Lung (tissue), 12 donors: Measurements from ENCODE around the gene NDUFAF7. TPM values are rescaled to one million over a fixed set of nuclear protein-coding genes. Genes with fewer than 3 reads are reported as not detected.

Experiments
- ATAC-seq: fragments of 200-7000 bp; cut with Tn5 transposase; one replicate; pipeline ENCODE4 v1.9.1; 2020; ENCODE audit warnings: moderate number of reproducible peaks; ENCODE audit not compliant: insufficient read depth, low FRiP score
- DNase-seq, 3 donors: peaks; one replicate each; pipeline ENCODE4 v3.0.0-alpha.2; 2013 to 2017
- H3K27ac ChIP-seq, 2 donors: one replicate each; pipeline ENCODE4 v1.5.1; 2013; ENCODE audit warnings: mild to moderate bottlenecking in 2 of 2, moderate library complexity in 2 of 2, control low read depth in 1 of 2, inconsistent platforms in 1 of 2, low read depth in 1 of 2, low read length in 1 of 2
- H3K27me3 ChIP-seq, 3 donors: one replicate each; pipeline ENCODE4 v1.5.1; 2013; ENCODE audit warnings: low read length in 2 of 3; ENCODE audit not compliant: control insufficient read depth in 3 of 3, insufficient read depth in 3 of 3
- H3K36me3 ChIP-seq, 4 donors: one replicate each; pipeline ENCODE4 v1.5.1; 2013; ENCODE audit warnings: low read length in 4 of 4, mild to moderate bottlenecking in 1 of 4, moderate library complexity in 1 of 4; ENCODE audit not compliant: control insufficient read depth in 4 of 4, insufficient read depth in 4 of 4
- H3K4me1 ChIP-seq, 5 donors: one replicate each; pipeline ENCODE4 v1.5.1; 2013; ENCODE audit warnings: low read length in 5 of 5, mild to moderate bottlenecking in 2 of 5, moderate library complexity in 1 of 5; ENCODE audit not compliant: control insufficient read depth in 5 of 5, insufficient read depth in 5 of 5
- H3K4me3 ChIP-seq: one replicate; pipeline ENCODE4 v1.5.1; 2013; ENCODE audit warnings: mild to moderate bottlenecking, control low read depth, moderate library complexity
- H3K9ac ChIP-seq, 2 donors: one replicate each; pipeline ENCODE4 v1.5.1; 2013; ENCODE audit warnings: low read length in 2 of 2, control low read depth in 1 of 2; ENCODE audit not compliant: insufficient read depth in 1 of 2
- H3K9me3 ChIP-seq, 4 donors: one replicate each; pipeline ENCODE4 v1.5.1; 2013; ENCODE audit warnings: low read length in 3 of 4, mild to moderate bottlenecking in 1 of 4, moderate library complexity in 1 of 4; ENCODE audit not compliant: control insufficient read depth in 4 of 4, insufficient read depth in 3 of 4
- CTCF ChIP-seq: IDR thresholded peaks from 2 replicates; pipeline ENCODE4 v1.5.1; 2012; ENCODE audit warnings: mild to moderate bottlenecking; ENCODE audit errors: control extremely low read depth, extremely low read depth
- whole genome bisulfite sequencing, 2 donors: extraction: QIAGEN DNeasy Blood & Tissue Kit; methylation state at CpG; one replicate each; pipeline ENCODE4 v1.1.7; 2013; 5-methylcytosine and 5-hydroxymethylcytosine counted together
- polyA plus RNA-seq, 2 donors: library from polyadenylated mRNA; stranded (reverse); fragments of 200-250 nt; gene quantifications; one replicate each; pipeline ENCODE4 v1.2.1, GENCODE V29; 2013
- total RNA-seq, 2 donors: library from RNA; depleted of rRNA in 1 of 2; stranded (reverse); fragments of >200 nt in 1 of 2; gene quantifications; one replicate each; pipeline ENCODE4 v1.2.1, GENCODE V29; 2014 to 2021
- donor health status: control.
- donor health status: control.
- donor health status: Bipolar disorder and iron deficiency.
- donor health status: healthy.
- donor health status: DM: yes; HTN: yes; CAD: no.

Gene NDUFAF7
- total and polyA plus RNA-seq, 4 donors, result 9.2 to 25.3 (median 14.7) TPM

DNA sequence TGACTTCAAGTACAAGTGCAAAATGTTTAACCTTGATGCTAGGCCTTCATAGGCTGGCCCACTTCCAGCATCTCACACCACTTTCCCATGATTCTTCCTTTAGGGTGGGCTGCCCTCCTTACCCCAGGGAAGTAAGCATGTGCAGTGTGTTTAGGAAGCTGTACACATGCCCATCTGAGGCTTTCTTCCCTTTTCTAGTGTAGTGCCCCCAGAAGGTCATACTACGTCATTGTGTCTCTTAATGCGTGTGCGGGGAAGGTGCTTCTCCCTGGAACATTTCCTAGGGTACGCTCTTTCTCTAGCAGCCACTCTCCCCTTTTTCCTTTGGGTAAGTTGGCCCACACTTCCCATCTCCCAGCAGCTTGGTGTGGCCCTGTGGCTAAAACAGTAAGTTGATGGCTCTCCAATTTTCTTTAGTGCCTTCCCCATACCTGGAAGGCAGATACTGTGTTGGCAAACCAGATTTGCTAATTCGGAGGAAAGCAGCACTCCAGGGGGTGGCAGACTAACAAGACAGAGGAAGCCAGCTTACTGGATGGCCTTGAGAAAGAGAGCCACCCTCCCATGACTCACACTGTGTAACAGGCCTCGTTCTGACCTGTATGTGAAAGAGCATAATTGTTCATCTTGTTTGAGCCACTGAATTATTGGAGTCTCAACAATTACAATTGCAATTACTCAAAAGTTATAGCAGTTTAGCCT lies 41.9 kb upstream of the NDUFAF7 start:
- no peak overlapping the region for H3K9ac ChIP-seq

GRCh38 chr2:37190290-37190689 lies 41.2 kb upstream of the NDUFAF7 start:
- H3K36me3 ChIP-seq, result no peaks in the 10 kb centered on the region
- no peak for TF ChIP-seq CTCF
- no peak overlapping the region for H3K27ac ChIP-seq
- DNase-seq (no peak), ATAC-seq (no peak)
- peaks cover 0 to 7% (median 2%) of the 10 kb centered on the region in 3 donors for H3K27me3 ChIP-seq
- no peaks in the 10 kb centered on the region for H3K4me1 ChIP-seq
- 40 to 71% methylated on average over 4 of the region's 4 CpGs for WGBS, 2 donors
- H3K9ac ChIP-seq, result no peak overlapping the region
- no peaks in the 10 kb centered on the region for H3K9me3 ChIP-seq
- H3K4me3 ChIP-seq, result no peak overlapping the region

More for the DNA sequence above, 41.9 kb upstream of the NDUFAF7 start:
- DNase-seq (no peak), ATAC-seq (peak; percentile 69)
- Histone ChIP-seq H3K27ac (peak overlapping the region in 1 of 2 donors; percentile 13), H3K4me1 (no peaks in the 10 kb centered on the region), H3K27me3 (peaks cover 0 to 7% (median 2%) of the 10 kb centered on the region in 3 donors), H3K9me3 (no peaks in the 10 kb centered on the region), H3K4me3 (no peak overlapping the region), H3K36me3 (no peaks in the 10 kb centered on the region)
- TF ChIP-seq CTCF, result no peak
- WGBS, 2 donors, result 53 to 70% methylated on average over 6 of the region's 6 CpGs

DNA sequence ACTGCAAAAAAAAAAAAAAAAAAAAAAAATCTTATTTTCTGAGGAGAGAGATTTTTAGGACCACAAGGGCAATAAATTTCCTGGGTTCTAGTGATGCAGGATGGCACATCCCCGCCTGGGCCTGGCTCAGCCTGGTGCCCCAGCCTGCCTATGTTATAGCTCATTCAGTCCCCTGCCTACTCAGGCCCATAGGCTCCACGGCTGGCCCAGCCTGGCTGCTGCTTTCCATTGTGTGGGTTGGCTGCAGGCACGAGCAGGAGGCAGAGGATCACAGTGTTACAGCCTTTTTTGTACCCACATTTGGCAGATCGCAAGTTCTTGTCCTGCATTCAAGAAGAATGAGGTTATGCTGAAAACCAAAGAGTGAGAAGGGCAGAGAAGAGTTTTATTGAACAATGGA lies 40.2 kb upstream of the NDUFAF7 start:
- Histone ChIP-seq H3K27me3 (peaks cover 0 to 4% (median 2%) of the 10 kb centered on the region in 3 donors), H3K9ac (no peak overlapping the region), H3K9me3 (no peaks in the 10 kb centered on the region), H3K27ac (no peak overlapping the region), H3K4me3 (no peak overlapping the region), H3K36me3 (no peaks in the 10 kb centered on the region), H3K4me1 (no peaks in the 10 kb centered on the region)
- ATAC-seq (no peak), DNase-seq (no peak)
- WGBS, 2 donors, result 84 to 89% methylated on average over 4 of the region's 4 CpGs
- TF ChIP-seq CTCF, result no peak
